GM12875 (cell line): ENCODE data around the gene MAGI3.

ENCODE experiments used
- H3K4me3 ChIP-seq: one replicate; pipeline ENCODE4 v1.5.1; 2011; ENCODE audit warnings: low read depth, low read length, control low read depth
- CTCF ChIP-seq: IDR thresholded peaks from 2 replicates; pipeline ENCODE4 v1.5.1; 2011; ENCODE audit warnings: low read depth, mild to moderate bottlenecking, control low read depth, inconsistent platforms, low read length, moderate library complexity, borderline replicate concordance; ENCODE audit not compliant: insufficient read depth

The MAGI3 gene

GRCh38 chr1:113605146-113605545, 214.8 kb downstream of the MAGI3 start:
- H3K4me3 ChIP-seq = no peak overlapping the region
- TF ChIP-seq CTCF = no peak

GRCh38 chr1:113608399-113608798, 218.1 kb downstream of the MAGI3 start:
- no peak overlapping the region for H3K4me3 ChIP-seq
- TF ChIP-seq CTCF = no peak

- no peak overlapping the region for H3K4me3 ChIP-seq
- TF ChIP-seq CTCF = no peak
Observed at GRCh38 chr1:113610372-113610771, 220.1 kb downstream of the MAGI3 start.

GRCh38 chr1:113615425-113615824, 225.1 kb downstream of the MAGI3 start:
- no peak for TF ChIP-seq CTCF
- H3K4me3 ChIP-seq = no peak overlapping the region

- no peak overlapping the region for H3K4me3 ChIP-seq
- no peak for TF ChIP-seq CTCF
Observed at GRCh38 chr1:113616156-113616555, 225.8 kb downstream of the MAGI3 start.

- TF ChIP-seq CTCF = no peak
- H3K4me3 ChIP-seq = no peak overlapping the region
Observed at GRCh38 chr1:113617438-113618141, 227.3 kb downstream of the MAGI3 start.

- no peak for TF ChIP-seq CTCF
Observed at GRCh38 chr1:113628997-113629396, 238.7 kb downstream of the MAGI3 start.

More at GRCh38 chr1:113628997-113629396, 238.7 kb downstream of the MAGI3 start:
- H3K4me3 ChIP-seq = no peak overlapping the region
